Activated T-cell treated with anti-CD3 and anti-CD28 coated beads, Interleukin-2, amount 50 U/mL, for 24 hours (primary cell): ENCODE data around the gene FFAR4.

Source experiments
- DNase-seq: peaks from one replicate; pipeline ENCODE4 v3.0.0-alpha.2; 2020
- H3K27ac Mint-ChIP-seq: 2 replicates; pipeline ENCODE4 v1.8.0; 2020; ENCODE audit warnings: mild to moderate bottlenecking, mixed read lengths
- H3K27me3 Mint-ChIP-seq: 2 replicates; pipeline ENCODE4 v1.8.0; 2020; ENCODE audit warnings: mixed read lengths
- H3K36me3 Mint-ChIP-seq: 2 replicates; pipeline ENCODE4 v1.8.0; 2020; ENCODE audit warnings: low read depth, mixed read lengths
- H3K4me1 Mint-ChIP-seq: 2 replicates; pipeline ENCODE4 v1.8.0; 2020; ENCODE audit warnings: low read depth, mixed read lengths
- H3K4me3 Mint-ChIP-seq: 2 replicates; pipeline ENCODE4 v1.8.0; 2020; ENCODE audit warnings: mild to moderate bottlenecking, moderate library complexity, mixed read lengths
- H3K9me3 Mint-ChIP-seq: 2 replicates; pipeline ENCODE4 v1.8.0; 2020; ENCODE audit warnings: mixed read lengths

FFAR4 gene

DNA sequence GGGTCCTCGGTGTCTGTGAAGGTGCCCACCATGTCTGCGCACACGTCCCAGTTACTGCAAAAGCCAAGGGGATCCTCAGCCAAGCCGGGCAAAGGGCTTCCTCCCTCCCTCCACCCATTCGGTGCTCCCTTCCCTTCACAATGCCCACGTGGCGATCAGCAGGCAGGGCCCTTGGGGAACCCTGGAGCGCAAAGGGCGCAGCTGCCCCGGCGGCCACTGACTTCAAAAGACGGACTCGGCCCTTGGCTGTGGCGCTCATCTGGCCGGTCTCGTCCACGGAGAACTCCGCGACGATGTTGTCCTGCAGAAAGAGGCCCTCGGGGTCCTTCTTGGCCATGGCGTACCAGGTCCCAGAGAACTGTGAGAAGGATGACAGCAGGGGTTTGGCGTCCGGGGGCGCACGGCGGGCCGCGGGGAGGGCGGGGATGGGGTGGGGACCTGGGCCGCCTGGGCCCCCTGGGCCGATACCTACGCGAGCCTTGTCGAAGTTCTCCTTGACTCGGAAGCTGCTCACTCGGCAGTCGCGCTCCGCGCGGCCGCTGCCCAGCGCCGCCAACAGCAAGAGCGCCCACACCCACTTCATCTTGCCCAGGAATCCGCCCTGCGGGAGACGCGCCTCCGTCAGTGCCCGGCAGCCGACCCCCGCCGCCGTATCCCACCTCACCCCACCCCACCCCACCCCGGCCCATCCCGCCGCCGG, 34.1 kb downstream of the FFAR4 start:
- H3K4me3 Mint-ChIP-seq, result no peak overlapping the region
- no peak overlapping the region for H3K27ac Mint-ChIP-seq
- peaks cover 4% of the 10 kb centered on the region for H3K4me1 Mint-ChIP-seq
- DNase-seq, result no peak
- no peaks in the 10 kb centered on the region for H3K36me3 Mint-ChIP-seq
- no peaks in the 10 kb centered on the region for H3K9me3 Mint-ChIP-seq
- peaks cover 48% of the 10 kb centered on the region for H3K27me3 Mint-ChIP-seq

DNA sequence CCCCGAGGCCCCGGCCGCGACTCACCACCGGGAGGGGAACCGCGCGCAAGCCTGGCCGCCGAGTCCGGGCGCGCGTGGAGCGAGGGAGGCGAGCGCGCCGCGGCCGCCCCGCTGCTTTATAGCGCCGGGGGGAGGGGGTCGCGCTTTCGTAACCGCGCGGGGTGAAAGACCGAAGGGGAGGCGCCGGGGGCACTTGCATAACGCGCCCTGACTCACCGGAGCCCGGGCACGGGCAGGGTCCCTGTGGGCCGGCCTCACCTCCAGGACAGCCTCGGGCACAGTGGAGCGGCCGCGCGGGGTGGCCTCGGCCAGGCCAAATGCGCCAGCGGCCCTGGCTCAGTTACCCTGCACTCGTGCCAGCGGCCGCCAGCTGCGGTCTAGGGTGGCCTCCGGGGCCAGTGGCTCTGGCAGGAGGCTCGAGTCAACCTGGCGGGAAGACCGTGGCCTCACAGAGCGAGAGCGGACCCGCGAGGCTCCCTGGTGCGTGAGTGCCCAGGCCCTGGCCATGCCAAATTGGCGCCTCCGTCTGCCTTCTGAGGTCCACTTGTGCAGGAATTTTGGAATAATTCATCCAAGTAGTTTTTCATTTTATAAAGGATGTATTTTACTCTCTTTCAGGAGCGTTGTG, 34.8 kb downstream of the FFAR4 start, which contains the start of gene RBP4:
Gene RBP4, minus strand, starts transcription at position 90 of the 628 bp plus-strand sequence. CDS start 207 bp downstream, outside the sequence.
- Mint-ChIP-seq H3K36me3 (no peaks in the 10 kb centered on the region), H3K4me1 (peaks cover 4% of the 10 kb centered on the region), H3K27me3 (peaks cover 53% of the 10 kb centered on the region), H3K9me3 (no peaks in the 10 kb centered on the region), H3K27ac (no peak within 1 kb of the TSS), H3K4me3 (no peak within 1 kb of the TSS)
- no peak for DNase-seq

DNA sequence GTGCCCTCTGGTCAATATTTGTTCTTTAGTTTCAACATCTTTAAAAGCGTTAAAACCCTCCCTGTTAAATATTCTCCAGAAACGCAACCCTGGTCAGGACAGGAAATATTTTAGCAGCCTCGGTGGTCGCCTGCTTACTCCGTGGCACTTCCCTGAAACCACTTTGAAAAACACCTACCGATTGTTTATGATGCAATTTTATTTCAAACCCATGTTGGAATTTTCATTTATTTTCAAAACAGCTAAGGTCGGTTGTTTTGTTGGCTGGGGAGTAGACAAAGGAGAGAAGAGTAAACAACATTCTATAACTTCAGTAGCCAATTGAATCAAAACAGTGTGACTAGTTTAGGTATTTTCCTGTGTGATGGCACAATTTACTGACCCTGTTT, 35.3 kb downstream of the FFAR4 start:
- H3K4me1 Mint-ChIP-seq, result peaks cover 4% of the 10 kb centered on the region
- DNase-seq, result no peak
- peaks cover 56% of the 10 kb centered on the region for H3K27me3 Mint-ChIP-seq

DNA sequence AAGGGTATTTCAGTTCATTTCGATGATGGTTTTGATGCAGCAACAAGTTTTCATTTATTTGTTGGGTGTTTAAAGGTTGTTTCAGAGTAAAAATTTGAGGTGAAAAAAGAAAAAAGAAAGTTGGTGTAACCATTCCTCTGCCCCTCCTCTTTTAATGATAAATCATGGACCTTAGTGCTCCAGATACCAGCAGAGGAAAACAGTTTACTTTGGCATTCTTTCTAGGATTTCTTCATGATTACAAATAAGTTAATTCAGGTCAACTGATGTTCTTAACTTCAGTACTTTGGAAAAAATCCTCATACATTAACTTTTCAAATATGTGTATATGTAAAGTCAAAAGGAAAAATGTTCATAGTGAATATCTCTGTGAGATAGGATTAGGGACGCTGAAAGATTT, 36.6 kb downstream of the FFAR4 start:
- Mint-ChIP-seq H3K36me3 (no peaks in the 10 kb centered on the region), H3K9me3 (peaks cover 2% of the 10 kb centered on the region), H3K4me3 (no peak overlapping the region), H3K27me3 (peaks cover 67% of the 10 kb centered on the region), H3K27ac (no peak overlapping the region), H3K4me1 (peaks cover 4% of the 10 kb centered on the region)
- no peak for DNase-seq

More for the DNA sequence above, 35.3 kb downstream of the FFAR4 start:
- Mint-ChIP-seq H3K36me3 (no peaks in the 10 kb centered on the region), H3K27ac (no peak overlapping the region), H3K4me3 (no peak overlapping the region), H3K9me3 (no peaks in the 10 kb centered on the region)

DNA sequence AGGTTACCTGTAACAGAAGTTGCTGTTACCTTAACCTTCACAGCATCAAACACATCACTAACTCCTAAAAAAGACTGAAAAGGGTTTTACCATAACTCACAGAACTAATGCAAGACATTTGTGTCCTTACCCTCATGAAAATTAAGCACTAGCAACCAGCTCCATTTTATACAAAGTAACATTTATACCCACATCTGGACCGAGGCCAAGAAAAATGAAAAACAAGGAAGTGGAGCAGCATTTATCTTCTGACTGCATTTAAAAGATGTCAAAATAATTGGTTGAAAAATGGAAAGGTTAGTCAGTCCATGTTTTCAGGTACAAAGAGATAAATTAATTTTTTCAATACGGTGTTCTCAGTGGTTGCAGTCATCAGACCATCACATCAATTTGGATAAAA, 37.7 kb downstream of the FFAR4 start:
- Mint-ChIP-seq H3K9me3 (peaks cover 2% of the 10 kb centered on the region), H3K27me3 (peaks cover 71% of the 10 kb centered on the region), H3K4me3 (no peak overlapping the region), H3K36me3 (no peaks in the 10 kb centered on the region), H3K27ac (no peak overlapping the region), H3K4me1 (peaks cover 4% of the 10 kb centered on the region)
- DNase-seq, result no peak

DNA sequence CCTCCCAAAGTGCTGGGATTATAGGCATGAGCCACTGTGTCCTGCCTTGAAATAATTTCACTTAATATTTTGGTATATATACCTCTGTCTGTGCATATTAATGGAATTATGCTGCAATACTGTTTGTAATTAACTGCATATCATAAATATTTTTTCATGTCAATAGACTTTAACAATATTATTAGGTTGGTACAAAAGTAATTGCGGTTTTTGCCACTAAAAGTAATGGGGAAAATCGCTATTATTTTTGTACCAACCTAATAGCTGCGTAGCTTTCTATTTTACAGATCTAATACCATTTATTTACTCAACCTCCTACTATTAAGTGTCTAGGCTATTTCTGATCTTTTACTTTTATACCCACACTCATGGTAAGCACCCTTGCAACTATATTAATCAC, 42.0 kb downstream of the FFAR4 start:
- H3K27me3 Mint-ChIP-seq, result peaks cover 43% of the 10 kb centered on the region
- no peaks in the 10 kb centered on the region for H3K4me1 Mint-ChIP-seq
- peaks cover 2% of the 10 kb centered on the region for H3K9me3 Mint-ChIP-seq
- no peak overlapping the region for H3K27ac Mint-ChIP-seq
- DNase-seq, result no peak
- H3K36me3 Mint-ChIP-seq, result no peaks in the 10 kb centered on the region
- no peak overlapping the region for H3K4me3 Mint-ChIP-seq

DNA sequence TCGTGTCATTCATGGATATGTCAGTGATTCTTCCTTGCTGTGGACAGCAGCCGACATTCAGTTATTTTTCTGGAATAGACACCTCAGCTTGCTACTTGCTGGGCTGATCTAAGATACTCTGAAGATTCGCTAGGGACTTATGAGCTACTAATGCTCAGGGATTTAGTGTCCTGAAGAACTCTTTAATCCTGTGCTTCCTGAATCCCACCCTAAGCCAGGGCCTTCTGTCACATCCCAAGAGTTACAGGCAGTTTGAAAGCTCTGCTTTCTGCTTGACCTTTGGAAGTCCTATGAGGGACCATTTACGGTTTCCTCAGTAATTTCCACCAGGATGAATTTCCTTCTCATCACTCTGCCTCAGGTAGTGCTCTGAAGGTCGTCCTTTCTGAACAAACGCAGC, 45.8 kb downstream of the FFAR4 start, which contains the start of gene PDE6C:
Gene PDE6C, plus strand, starts transcription at position 227 of the 400 bp plus-strand sequence. CDS start 189 bp downstream, outside the sequence.
- no peaks in the 10 kb centered on the region for H3K36me3 Mint-ChIP-seq
- no peak for DNase-seq
- peaks cover 20% of the 10 kb centered on the region for H3K27me3 Mint-ChIP-seq
- H3K4me1 Mint-ChIP-seq, result no peaks in the 10 kb centered on the region
- no peak within 1 kb of the TSS for H3K4me3 Mint-ChIP-seq
- no peaks in the 10 kb centered on the region for H3K9me3 Mint-ChIP-seq
- no peak within 1 kb of the TSS for H3K27ac Mint-ChIP-seq

DNA sequence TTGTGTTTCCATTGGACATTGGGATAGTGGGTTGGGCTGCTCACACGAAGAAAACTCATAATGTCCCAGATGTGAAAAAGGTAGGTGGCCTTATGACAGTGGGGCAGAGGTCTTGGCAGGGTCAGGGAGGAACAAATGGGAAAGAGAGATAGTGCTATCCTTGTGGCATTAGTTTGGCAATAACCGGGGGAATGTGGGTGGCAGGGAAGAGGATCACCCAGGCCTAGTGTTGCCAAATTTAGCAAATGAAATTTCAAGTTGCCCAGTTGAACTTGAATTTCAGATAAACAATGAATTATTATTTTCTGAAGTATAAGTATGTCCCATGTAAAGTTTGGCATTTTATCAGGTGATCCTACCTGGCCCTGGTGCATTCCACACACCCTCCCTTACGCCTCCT, 46.7 kb downstream of the FFAR4 start:
- Mint-ChIP-seq H3K4me3 (no peak overlapping the region), H3K27me3 (peaks cover 15% of the 10 kb centered on the region), H3K27ac (no peak overlapping the region), H3K9me3 (no peaks in the 10 kb centered on the region), H3K4me1 (no peaks in the 10 kb centered on the region), H3K36me3 (no peaks in the 10 kb centered on the region)
- no peak for DNase-seq

DNA sequence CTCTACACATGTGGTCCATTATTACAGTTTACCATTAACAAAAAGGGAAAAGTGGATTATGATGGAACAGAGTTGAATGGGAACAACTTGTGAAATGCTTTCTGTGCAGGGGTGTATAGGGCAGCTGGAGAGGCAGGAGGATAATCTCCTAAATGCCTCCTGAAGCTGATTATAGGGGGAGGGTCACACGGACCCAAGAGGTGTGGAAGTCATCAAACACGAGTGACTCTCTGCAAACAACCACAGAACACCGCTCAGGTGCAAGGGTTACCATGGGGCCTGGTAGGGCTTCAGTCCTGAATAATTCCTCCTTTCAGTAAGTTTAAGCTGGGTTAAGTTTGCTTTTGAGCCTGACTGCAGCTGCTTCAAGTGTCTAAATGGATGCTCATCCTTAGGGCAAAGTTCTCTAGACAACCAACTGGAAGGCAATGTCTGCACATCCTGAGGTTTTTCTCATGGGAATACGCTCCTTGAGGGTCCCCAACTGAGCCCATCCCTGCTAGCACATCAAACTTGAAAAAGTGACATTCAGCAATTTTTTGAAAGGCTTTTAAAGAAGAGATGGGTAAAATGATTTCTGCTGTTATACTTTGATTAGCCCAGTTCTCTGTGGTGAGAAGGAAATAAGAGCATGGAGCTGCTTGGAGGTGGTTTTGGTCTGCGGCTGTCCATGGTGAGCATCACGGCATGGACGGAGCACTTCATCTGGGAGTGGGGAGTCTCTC, 47.8 kb downstream of the FFAR4 start:
- Mint-ChIP-seq H3K9me3 (no peaks in the 10 kb centered on the region), H3K27me3 (peaks cover 10% of the 10 kb centered on the region), H3K36me3 (no peaks in the 10 kb centered on the region), H3K4me1 (no peaks in the 10 kb centered on the region), H3K27ac (no peak overlapping the region), H3K4me3 (no peak overlapping the region)
- DNase-seq, result no peak

DNA sequence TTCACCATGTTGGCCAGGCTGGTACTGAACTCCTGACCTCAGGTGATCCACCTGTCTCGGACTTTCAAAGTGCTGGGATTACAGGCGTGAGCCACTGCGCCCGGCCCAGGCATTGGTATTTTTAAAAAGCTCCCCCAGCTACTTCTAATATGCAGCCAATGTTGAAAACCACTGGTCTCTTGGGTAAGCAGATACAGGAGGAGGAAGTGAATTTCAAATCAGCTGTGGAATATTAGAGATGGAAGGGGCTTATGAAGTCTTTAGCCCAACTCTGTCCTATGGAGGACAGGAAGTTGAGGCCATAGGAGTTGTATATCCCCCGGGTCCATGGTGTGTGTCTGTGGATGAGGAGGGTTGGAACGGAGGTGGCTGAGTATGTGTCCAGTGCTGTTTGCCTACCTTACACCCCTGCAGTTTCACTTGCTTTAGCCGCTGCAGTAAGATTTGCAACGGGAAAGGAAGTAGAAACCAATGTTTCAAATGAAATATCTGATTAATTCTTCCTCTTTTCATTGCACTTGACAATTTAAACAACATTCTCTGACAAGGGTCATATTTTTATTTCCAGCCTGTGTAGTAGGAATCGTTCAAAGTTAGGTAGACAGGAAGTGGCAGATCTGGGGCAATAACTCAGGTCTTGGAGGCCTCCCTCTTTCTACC, 49.2 kb downstream of the FFAR4 start:
- Mint-ChIP-seq H3K9me3 (no peaks in the 10 kb centered on the region), H3K4me1 (no peaks in the 10 kb centered on the region), H3K27me3 (peaks cover 9% of the 10 kb centered on the region), H3K36me3 (no peaks in the 10 kb centered on the region), H3K4me3 (no peak overlapping the region), H3K27ac (no peak overlapping the region)
- no peak for DNase-seq

DNA sequence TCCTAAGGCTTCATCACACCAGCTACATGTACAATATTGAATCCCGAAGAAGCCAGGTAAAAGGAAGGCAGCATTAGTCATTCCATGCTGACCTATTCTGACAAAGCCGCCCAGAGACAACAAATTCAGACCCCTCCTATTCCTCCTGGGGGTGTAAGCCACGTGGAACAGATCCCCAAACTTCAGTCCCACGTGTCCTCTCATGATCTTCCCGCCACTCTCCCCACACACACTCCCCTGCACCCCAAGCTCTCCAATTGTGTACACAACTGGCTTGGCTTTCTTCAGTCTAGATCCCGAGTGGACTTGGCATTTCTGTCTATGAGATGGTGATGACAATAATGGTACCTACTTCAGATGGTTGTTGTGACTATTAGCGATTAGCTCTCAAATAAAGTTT, 54.5 kb downstream of the FFAR4 start:
- Mint-ChIP-seq H3K4me1 (no peaks in the 10 kb centered on the region), H3K27ac (no peak overlapping the region), H3K4me3 (no peak overlapping the region), H3K9me3 (no peaks in the 10 kb centered on the region), H3K36me3 (no peaks in the 10 kb centered on the region), H3K27me3 (peaks cover 7% of the 10 kb centered on the region)
- no peak for DNase-seq

DNA sequence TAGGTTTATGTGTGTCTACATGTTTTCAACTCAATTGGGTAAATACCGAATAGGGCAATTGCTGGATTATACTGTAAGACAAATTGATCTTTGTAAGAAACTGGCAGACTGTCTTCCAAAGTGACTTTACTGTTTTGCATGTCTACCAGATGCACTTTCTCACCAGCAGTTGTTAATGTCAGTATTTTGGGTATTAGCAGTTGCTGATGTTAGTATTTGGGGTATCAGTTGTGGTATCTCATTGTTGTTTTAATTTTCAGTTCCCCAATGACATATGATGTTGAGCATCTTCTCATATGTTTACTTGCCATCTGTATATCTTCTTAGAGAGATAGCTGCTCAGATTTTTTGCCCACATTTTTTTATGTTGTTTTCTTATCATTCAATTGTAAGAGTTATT, 56.5 kb downstream of the FFAR4 start:
- DNase-seq, result no peak
- Mint-ChIP-seq H3K9me3 (no peaks in the 10 kb centered on the region), H3K27me3 (peaks cover 14% of the 10 kb centered on the region), H3K4me1 (no peaks in the 10 kb centered on the region), H3K36me3 (no peaks in the 10 kb centered on the region), H3K27ac (no peak overlapping the region), H3K4me3 (no peak overlapping the region)

DNA sequence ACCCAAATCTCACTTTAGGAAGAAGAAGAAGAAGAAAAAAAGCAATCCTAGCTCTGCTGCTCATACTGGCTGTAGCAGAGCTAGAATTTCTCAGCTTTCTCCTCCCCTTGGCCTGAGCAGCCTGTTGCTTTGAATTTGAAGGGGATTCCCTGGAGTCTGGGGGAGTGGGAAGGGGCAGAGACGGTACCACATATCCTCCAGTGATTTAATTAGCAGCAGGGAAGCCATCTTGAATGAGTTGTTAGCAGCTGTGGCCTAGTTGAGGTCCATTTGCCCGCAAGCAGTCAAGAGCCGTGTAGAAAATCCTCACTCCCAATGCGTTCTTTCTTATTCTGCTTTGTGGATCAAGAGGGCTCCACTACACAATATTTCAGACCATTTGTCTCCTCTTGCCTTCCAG, 62.4 kb downstream of the FFAR4 start:
- Mint-ChIP-seq H3K4me1 (no peaks in the 10 kb centered on the region), H3K36me3 (no peaks in the 10 kb centered on the region), H3K27ac (no peak overlapping the region), H3K27me3 (peaks cover 20% of the 10 kb centered on the region), H3K4me3 (no peak overlapping the region), H3K9me3 (no peaks in the 10 kb centered on the region)
- no peak for DNase-seq

DNA sequence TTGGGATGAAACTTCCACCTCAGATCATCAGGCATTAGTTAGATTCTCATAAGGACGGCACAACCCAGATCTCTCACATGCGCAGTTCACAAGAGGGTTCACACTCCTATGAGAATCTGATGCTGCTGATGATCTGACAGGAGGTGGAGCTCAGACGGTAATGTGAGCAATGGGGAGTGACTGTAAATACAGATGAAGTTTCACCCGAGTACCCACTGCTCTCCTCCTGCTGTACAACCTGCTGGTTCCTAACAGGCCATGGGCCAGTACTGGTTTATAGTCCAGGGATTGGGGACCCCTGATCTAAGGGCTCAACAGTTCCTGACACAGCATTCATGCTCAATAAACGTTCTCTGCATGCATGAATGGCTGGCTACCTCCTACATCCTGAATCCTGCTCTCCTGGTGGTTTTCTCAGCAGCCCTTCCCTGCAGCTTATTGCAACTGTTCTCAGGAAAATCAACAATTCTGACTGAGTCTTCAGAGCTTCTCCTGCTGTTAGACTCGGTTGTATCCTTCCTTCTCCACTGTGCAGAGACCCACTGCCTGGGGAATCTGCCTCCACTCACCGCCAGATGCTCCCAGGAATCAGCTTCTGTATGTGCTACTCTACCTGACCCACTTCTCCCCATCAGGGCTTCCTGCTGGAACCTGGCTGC, 63.3 kb downstream of the FFAR4 start:
- peaks cover 20% of the 10 kb centered on the region for H3K27me3 Mint-ChIP-seq
- H3K4me1 Mint-ChIP-seq, result no peaks in the 10 kb centered on the region
- H3K4me3 Mint-ChIP-seq, result no peak overlapping the region
- DNase-seq, result no peak
- no peak overlapping the region for H3K27ac Mint-ChIP-seq
- H3K36me3 Mint-ChIP-seq, result no peaks in the 10 kb centered on the region
- H3K9me3 Mint-ChIP-seq, result no peaks in the 10 kb centered on the region
